Measurements from ENCODE around the gene CD59.

- no peak for TF ChIP-seq CTCF (IDR thresholded peaks at IDR 0.05; ENCODE audit: borderline replicate concordance, extremely low read depth, low read length, poor library complexity, severe bottlenecking)
- TF ChIP-seq EZH2 (IDR thresholded peaks at IDR 0.05; ENCODE audit: borderline replicate concordance, low read depth, low read length, severe bottlenecking): no peak
Measured at GRCh38 chr11:33657757-33658156, 78.5 kb downstream of the CD59 start.

Data from DND-41 (cell line).